Activated naive CD4-positive, alpha-beta T cell treated with anti-CD3 and anti-CD28 coated beads, Interleukin-2, amount 50 U/mL, for 24 hours (primary cell): ENCODE data around the gene KRT6B.

Experiments used
- H3K27ac Mint-ChIP-seq: one replicate; pipeline ENCODE4 v1.8.0; 2021; ENCODE audit warnings: mild to moderate bottlenecking, mixed read lengths
- H3K27me3 Mint-ChIP-seq: one replicate; pipeline ENCODE4 v1.8.0; 2021; ENCODE audit warnings: mixed read lengths
- H3K36me3 Mint-ChIP-seq: one replicate; pipeline ENCODE4 v1.8.0; 2021; ENCODE audit warnings: mixed read lengths
- H3K4me1 Mint-ChIP-seq: one replicate; pipeline ENCODE4 v1.8.0; 2021; ENCODE audit warnings: mixed read lengths
- H3K4me3 Mint-ChIP-seq: one replicate; pipeline ENCODE4 v1.8.0; 2021; ENCODE audit warnings: mild to moderate bottlenecking, mixed read lengths
- H3K9me3 Mint-ChIP-seq: one replicate; pipeline ENCODE4 v1.8.0; 2021; ENCODE audit warnings: mixed read lengths

Gene KRT6B

DNA sequence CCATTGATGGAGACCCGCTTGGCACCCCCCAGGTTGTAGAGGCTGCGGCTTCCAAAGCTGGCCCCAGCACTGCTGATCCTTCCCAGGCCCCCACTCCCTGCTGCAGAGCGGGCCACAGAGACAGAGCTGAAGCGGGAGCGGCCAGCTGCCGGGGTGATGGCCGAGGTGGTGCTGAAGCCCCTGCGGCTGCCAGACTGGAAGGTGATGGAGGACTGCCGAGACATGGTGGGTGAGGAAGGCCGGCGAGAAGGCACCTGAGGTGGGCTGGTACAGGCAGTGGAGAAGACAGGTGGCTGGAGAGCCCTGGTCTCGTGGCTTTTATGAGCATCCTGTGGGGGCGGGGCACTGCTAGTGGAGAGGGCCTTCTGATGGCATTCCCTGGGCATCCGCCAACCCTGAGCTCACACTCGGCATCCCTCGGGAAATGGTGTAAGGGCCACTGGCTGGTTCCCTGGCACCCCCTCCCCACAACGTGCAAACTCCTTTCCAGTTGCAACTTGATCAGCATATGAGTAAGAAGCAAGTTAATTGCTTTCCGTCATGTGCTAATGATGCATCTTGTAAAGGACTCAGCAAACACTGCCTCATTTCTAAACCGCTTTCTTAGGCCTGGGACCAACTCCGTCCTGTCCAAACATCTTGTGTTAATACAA is 17.7 kb downstream of the KRT6B start, which contains the start of gene KRT75:
TSS of gene KRT75 (minus strand) at position 291 of the 653 bp plus-strand sequence. CDS start at position 224, 67 bp downstream.
- Mint-ChIP-seq H3K27ac (no peak within 1 kb of the TSS), H3K9me3 (no peaks in the 10 kb centered on the region), H3K4me3 (no peak within 1 kb of the TSS), H3K36me3 (no peaks in the 10 kb centered on the region), H3K27me3 (peaks cover 14% of the 10 kb centered on the region), H3K4me1 (no peaks in the 10 kb centered on the region)

- Mint-ChIP-seq H3K36me3 (no peaks in the 10 kb centered on the region), H3K4me3 (no peak overlapping the region), H3K4me1 (no peaks in the 10 kb centered on the region), H3K27ac (no peak overlapping the region), H3K9me3 (no peaks in the 10 kb centered on the region), H3K27me3 (peaks cover 14% of the 10 kb centered on the region)
These were observed 18.4 kb downstream of the KRT6B start for GRCh38 chr12:52433501-52434080.

DNA sequence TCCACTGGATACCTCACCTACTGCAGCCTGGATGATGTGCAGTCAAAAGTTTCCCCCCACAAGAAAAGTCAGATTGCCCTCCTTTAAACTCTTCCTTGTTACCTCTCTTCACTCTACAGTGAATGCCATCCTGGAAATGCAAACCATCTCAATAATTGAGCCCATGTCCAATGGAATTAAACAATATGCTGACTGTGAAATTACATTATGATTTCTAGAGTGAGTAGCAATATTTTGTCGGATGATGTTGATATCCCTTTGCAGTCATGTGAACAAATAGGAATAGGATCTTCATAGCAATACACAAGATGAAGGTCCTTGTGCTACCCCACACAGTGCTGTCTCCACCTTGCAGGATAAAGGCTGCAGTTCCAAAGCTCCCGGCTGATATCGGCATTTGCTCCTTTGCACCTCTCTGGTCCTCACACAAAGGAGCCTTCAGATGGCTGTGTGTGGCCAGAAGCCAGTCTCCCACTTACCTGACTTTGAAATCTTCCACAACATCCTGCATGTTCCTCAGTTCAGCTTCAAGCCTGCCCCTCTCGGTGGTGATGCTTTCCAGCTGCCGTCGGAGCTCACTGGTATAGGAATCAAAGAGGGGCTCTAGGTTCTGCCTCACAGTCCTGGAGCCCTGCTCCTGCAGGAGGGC is 19.3 kb downstream of the KRT6B start:
- Mint-ChIP-seq H3K4me3 (no peak overlapping the region), H3K9me3 (no peaks in the 10 kb centered on the region), H3K27ac (no peak overlapping the region), H3K27me3 (peaks cover 14% of the 10 kb centered on the region), H3K4me1 (no peaks in the 10 kb centered on the region), H3K36me3 (no peaks in the 10 kb centered on the region)

GRCh38 chr12:52428121-52428520 is 23.8 kb downstream of the KRT6B start:
- Mint-ChIP-seq H3K4me3 (no peak overlapping the region), H3K27me3 (peaks cover 3% of the 10 kb centered on the region), H3K4me1 (no peaks in the 10 kb centered on the region), H3K27ac (no peak overlapping the region), H3K36me3 (no peaks in the 10 kb centered on the region), H3K9me3 (no peaks in the 10 kb centered on the region)

GRCh38 chr12:52427083-52427482 is 24.9 kb downstream of the KRT6B start:
- Mint-ChIP-seq H3K9me3 (no peaks in the 10 kb centered on the region), H3K4me1 (no peaks in the 10 kb centered on the region), H3K27me3 (no peaks in the 10 kb centered on the region), H3K4me3 (no peak overlapping the region), H3K36me3 (no peaks in the 10 kb centered on the region), H3K27ac (no peak overlapping the region)

DNA sequence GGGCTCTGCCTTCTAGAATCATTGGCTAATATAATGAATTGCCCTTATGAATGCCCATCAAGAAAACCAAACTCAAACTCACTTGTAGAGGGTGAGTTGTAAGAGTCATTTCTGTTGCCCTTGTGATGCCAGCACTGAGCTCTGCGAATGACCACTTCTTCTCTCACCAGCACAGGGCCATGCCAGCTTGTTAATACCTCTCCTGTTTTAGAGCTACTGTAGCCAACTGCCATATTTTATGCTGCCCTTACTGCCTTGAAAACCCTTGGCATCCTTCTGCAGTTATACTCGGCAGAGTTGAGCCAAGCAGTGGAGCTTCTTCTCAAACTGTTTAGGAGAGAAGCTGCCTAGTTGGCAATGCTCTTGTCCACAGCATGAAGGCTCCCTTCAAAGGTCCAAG is 25.9 kb downstream of the KRT6B start:
- H3K4me1 Mint-ChIP-seq, result no peaks in the 10 kb centered on the region
- no peaks in the 10 kb centered on the region for H3K9me3 Mint-ChIP-seq
- no peak overlapping the region for H3K27ac Mint-ChIP-seq
- no peaks in the 10 kb centered on the region for H3K36me3 Mint-ChIP-seq
- no peak overlapping the region for H3K4me3 Mint-ChIP-seq
- H3K27me3 Mint-ChIP-seq, result no peaks in the 10 kb centered on the region

GRCh38 chr12:52425466-52425865 is 26.5 kb downstream of the KRT6B start:
- no peaks in the 10 kb centered on the region for H3K4me1 Mint-ChIP-seq
- H3K9me3 Mint-ChIP-seq, result no peaks in the 10 kb centered on the region
- H3K27ac Mint-ChIP-seq, result no peak overlapping the region
- H3K36me3 Mint-ChIP-seq, result no peaks in the 10 kb centered on the region
- H3K4me3 Mint-ChIP-seq, result no peak overlapping the region
- no peaks in the 10 kb centered on the region for H3K27me3 Mint-ChIP-seq

GRCh38 chr12:52423661-52424500 is 28.1 kb downstream of the KRT6B start:
- H3K27ac Mint-ChIP-seq, result no peak overlapping the region
- H3K4me1 Mint-ChIP-seq, result no peaks in the 10 kb centered on the region
- H3K4me3 Mint-ChIP-seq, result no peak overlapping the region
- H3K9me3 Mint-ChIP-seq, result no peaks in the 10 kb centered on the region
- H3K27me3 Mint-ChIP-seq, result no peaks in the 10 kb centered on the region
- H3K36me3 Mint-ChIP-seq, result no peaks in the 10 kb centered on the region

DNA sequence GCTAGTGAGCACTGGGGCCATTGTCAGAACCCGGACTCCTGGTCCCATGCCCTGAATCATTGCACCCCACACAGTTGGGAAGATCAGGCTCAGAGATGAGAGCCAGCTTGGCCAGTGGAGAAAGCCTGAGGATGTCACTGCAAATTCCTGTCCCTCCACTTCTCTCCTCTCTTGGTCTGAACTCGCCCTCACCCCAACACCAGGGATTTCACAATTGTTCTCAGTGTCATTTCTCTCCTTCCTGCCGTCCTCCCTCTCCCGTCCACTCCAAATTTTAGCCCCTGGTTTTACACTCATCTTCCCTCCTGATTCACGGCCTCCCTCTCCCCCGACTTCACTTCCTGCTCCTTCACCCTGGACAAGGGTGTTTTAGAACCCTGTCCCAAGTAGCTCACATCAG is 28.9 kb downstream of the KRT6B start:
- Mint-ChIP-seq H3K4me1 (no peaks in the 10 kb centered on the region), H3K27ac (no peak overlapping the region), H3K9me3 (no peaks in the 10 kb centered on the region), H3K36me3 (no peaks in the 10 kb centered on the region), H3K27me3 (no peaks in the 10 kb centered on the region), H3K4me3 (no peak overlapping the region)

DNA sequence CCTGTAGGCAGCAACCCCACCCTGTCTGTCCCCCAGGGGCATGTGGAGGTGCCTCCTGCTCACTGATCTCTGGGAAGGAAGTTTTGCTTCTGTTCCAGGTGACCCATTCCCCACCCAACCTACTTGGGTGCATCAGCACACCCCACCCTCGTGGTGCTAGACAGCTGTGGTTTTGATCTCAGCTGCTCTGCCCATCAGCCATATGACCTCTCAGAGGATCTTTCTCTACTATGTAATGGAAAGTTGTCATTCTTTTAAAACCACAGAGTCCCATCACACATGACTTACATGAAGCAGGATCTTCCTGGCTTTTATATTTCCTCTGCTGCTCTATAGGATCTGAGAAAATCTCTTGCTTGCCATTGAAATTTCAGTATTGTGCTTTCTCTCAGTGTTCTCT is 32.3 kb downstream of the KRT6B start:
- H3K36me3 Mint-ChIP-seq, result no peaks in the 10 kb centered on the region
- H3K9me3 Mint-ChIP-seq, result no peaks in the 10 kb centered on the region
- no peaks in the 10 kb centered on the region for H3K27me3 Mint-ChIP-seq
- no peaks in the 10 kb centered on the region for H3K4me1 Mint-ChIP-seq
- no peak overlapping the region for H3K27ac Mint-ChIP-seq
- no peak overlapping the region for H3K4me3 Mint-ChIP-seq

GRCh38 chr12:52418576-52419110 is 33.3 kb downstream of the KRT6B start:
- H3K27ac Mint-ChIP-seq, result no peak overlapping the region
- no peaks in the 10 kb centered on the region for H3K9me3 Mint-ChIP-seq
- H3K4me3 Mint-ChIP-seq, result no peak overlapping the region
- no peaks in the 10 kb centered on the region for H3K27me3 Mint-ChIP-seq
- no peaks in the 10 kb centered on the region for H3K4me1 Mint-ChIP-seq
- no peaks in the 10 kb centered on the region for H3K36me3 Mint-ChIP-seq

DNA sequence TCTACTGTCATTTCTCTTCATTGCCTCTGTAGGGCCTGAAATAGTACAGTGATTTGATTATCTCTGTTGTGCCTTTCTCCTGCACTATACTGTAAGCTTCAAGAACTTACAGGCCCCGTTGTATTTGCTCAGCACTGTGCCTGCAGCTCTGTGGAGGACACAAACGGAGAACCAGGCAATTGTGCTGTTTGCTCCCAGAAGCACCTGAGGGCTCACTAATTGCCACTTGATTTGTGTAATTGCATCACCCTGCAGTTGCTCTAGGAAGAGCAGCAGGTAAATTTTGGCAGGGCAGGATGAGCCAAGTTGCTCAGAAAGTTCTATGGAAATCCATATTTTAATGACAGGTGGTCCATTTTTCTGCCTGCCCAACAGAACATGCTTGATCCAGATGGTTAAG is 34.2 kb downstream of the KRT6B start:
- Mint-ChIP-seq H3K9me3 (no peaks in the 10 kb centered on the region), H3K4me1 (no peaks in the 10 kb centered on the region), H3K27me3 (peaks cover 1% of the 10 kb centered on the region), H3K4me3 (no peak overlapping the region), H3K27ac (peak overlapping the region; percentile 6), H3K36me3 (no peaks in the 10 kb centered on the region)

DNA sequence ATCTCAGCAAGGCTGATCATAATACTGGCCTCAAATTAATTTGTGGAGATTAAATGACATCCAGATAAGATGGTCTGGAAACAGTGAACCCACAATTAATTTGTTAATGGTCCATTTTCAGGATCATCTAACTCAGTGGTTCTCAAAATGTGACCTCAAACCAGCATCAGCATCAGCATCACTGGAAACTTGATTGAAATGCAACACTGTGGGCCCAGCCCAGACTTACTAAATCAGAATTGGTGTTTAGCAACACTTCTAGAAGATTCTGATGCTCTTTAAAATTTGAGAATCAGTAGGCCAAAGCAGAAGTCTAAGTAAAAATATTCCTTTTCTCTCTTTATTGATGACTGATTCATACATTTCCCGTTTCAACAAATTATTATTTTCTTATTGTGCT is 35.2 kb downstream of the KRT6B start:
- Mint-ChIP-seq H3K9me3 (no peaks in the 10 kb centered on the region), H3K27ac (no peak overlapping the region), H3K36me3 (no peaks in the 10 kb centered on the region), H3K4me1 (no peaks in the 10 kb centered on the region), H3K27me3 (peaks cover 1% of the 10 kb centered on the region), H3K4me3 (no peak overlapping the region)

DNA sequence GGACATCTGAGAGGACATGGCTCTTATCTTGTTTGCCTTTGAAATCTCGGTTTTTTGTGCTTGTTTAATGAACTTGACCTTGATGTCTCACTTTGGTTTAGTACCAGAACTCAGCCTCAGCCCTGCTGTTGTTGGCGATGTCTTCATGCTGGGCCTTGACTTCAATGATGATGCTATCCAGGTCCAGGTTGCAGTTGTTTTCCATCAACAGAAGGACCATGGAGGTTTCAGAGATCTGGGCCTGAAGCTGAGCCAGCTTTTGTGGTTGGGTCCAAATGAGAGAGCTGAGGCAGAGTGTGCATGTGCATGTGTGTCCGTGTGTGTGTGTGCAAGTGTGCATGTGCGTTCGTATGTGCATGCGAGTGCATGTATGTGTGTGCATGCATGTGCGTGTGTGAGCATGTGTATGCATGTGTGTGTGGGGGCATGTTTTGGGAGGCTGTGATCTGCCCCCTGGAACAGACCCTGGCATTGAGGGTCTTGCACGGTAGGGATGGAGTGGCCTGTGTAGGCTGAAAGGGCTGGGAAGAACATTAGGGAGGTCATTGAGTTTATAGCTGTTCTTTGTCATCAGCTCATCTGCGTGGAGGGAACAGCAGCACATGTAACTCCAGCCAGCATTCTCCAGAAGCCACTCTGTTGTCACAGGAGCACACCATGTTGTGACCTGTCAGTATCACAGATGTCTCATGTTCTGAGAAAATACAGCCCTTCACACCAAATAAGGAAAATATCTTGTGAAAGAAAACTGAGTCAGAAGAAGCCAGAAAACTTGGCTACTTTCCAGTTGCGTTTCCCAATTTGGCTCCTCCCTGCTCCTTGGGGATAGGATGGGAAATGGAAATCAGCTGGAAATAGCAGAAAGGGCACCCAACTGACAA is 35.8 kb downstream of the KRT6B start:
- no peak overlapping the region for H3K4me3 Mint-ChIP-seq
- H3K4me1 Mint-ChIP-seq, result no peaks in the 10 kb centered on the region
- H3K9me3 Mint-ChIP-seq, result no peaks in the 10 kb centered on the region
- H3K36me3 Mint-ChIP-seq, result no peaks in the 10 kb centered on the region
- peaks cover 1% of the 10 kb centered on the region for H3K27me3 Mint-ChIP-seq
- no peak overlapping the region for H3K27ac Mint-ChIP-seq

GRCh38 chr12:52414936-52415335 is 37.0 kb downstream of the KRT6B start:
- Mint-ChIP-seq H3K36me3 (no peaks in the 10 kb centered on the region), H3K4me1 (no peaks in the 10 kb centered on the region), H3K27me3 (peaks cover 1% of the 10 kb centered on the region), H3K9me3 (no peaks in the 10 kb centered on the region), H3K4me3 (no peak overlapping the region), H3K27ac (no peak overlapping the region)
